HL-60/S4 treated with retinoic acid at 250 ng/mL for 4 days and 3 days (cell line): ENCODE data around the gene SYT5.
"Not testable (repeated sequence)": the region's sequence is repeated elsewhere in the genome, so short reads cannot be mapped to it uniquely, and the experiment has no call there.

ENCODE experiments used
- in situ Hi-C: fragments of 300-500 bp; cut with MboI; formaldehyde crosslinking; loops from 2 replicates; pipeline ENCODE4 v1.7.0; 2022; ENCODE audit warnings: low sequenced_read_pairs

Gene SYT5

GRCh38 chr19:55172741-55173140, 7.3 kb downstream of the SYT5 start:
- in situ Hi-C loops, result no loop called here

GRCh38 chr19:55172318-55172717, 7.8 kb downstream of the SYT5 start:
- in situ Hi-C loops, result not testable (repeated sequence)

- in situ Hi-C loops, result no loop called here
Measured at GRCh38 chr19:55171440-55171839, 8.6 kb downstream of the SYT5 start.

GRCh38 chr19:55169136-55169535, 11.0 kb downstream of the SYT5 start:
- in situ Hi-C loops, result no loop called here

- in situ Hi-C loops, result no loop called here
Measured at GRCh38 chr19:55166530-55167268, 13.4 kb downstream of the SYT5 start, which contains the start of gene DNAAF3. Gene DNAAF3, minus strand, starts transcription at chr19:55166613. Its CDS starts 200 bp downstream, at chr19:55166413.

GRCh38 chr19:55165952-55166529, 14.0 kb downstream of the SYT5 start:
- in situ Hi-C loops, result no loop called here

DNA sequence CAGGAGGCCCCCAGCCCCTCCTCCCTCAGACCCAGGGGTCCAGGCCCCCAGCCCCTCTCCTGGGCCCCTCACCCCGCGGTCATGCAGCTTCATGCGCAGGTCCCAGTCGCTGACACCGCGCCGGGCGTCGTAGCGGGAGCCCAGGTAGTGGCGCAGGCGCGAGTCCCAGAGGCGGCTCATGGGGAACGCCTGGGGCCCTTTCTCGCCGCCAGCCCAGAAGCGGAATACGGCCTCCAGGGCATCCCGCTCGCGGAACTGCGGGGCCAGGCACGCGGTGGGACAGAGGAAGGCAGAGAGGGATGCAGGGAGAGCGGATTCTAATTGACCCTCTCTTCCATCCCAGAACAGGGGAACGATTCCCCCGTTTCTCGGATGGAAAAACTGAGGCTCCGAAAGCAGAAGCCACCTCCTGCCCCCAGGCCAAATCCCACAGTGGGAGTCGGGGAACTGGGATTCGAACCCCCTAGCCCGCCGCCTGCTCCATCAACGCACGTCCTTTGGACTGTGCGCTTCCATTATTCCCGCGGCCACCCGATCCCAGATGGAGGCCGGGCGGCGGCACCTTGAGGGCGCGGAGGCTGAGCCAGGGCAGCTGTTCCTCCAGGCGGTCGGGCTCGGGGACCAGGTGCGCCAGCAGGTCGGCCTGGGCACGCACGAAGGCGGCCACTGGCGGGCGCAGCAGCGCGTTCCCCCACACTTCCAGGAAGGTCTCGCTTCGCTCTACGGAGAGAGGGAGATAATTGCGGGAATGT, 18.3 kb downstream of the SYT5 start:
- in situ Hi-C loops, result no loop called here

DNA sequence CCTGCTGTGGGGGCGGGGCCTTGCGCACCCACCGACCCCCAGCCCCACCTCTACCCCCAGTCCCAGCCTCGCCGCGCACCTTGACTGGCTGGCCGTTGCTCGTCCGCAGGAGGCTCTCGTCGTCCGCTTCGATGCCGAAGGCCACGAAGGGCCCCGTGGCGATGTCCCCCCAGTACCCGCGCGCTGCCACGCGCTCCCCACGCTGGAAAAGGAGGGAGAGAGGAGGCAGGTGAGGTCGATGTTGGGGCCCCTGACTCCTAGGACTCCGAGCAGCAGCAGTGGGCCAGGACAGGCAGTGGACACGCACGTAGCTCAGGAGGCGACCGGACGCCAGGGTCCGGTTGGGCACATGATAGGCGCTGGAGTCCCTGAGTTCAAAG, 19.1 kb downstream of the SYT5 start:
- in situ Hi-C loops, result no loop called here

- in situ Hi-C loops, result no loop called here
Measured at GRCh38 chr19:55160128-55160985, 19.7 kb downstream of the SYT5 start.

- in situ Hi-C loops, result loop anchor here (10.0 kb wide), 1 partner anchor 466 kb away; the partner anchor contains the start of gene ZNF784
Measured at GRCh38 chr19:55158848-55159749, 21.0 kb downstream of the SYT5 start.

DNA sequence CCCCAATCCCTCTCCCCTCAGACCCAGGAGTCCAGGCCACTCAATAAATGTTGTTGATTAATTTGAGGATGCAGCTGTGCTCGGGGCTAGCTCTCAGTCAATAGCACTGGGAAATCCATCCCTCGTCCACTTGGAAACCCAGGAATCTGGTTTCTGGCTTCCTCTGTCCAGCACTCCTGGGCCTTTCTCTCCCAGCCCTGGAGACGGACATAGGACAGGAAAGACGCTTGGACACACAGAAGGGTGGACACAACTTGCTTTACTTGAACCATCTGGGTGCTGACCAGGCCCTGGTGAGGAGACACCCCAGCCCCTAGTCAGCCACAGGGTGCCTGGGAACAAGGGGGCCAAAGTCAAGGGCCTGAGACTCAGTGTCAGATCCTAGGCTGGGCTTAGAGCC, 21.7 kb downstream of the SYT5 start:
- in situ Hi-C loops, result loop anchor here (10.0 kb wide), 1 partner anchor 466 kb away; the partner anchor contains the start of gene ZNF784

DNA sequence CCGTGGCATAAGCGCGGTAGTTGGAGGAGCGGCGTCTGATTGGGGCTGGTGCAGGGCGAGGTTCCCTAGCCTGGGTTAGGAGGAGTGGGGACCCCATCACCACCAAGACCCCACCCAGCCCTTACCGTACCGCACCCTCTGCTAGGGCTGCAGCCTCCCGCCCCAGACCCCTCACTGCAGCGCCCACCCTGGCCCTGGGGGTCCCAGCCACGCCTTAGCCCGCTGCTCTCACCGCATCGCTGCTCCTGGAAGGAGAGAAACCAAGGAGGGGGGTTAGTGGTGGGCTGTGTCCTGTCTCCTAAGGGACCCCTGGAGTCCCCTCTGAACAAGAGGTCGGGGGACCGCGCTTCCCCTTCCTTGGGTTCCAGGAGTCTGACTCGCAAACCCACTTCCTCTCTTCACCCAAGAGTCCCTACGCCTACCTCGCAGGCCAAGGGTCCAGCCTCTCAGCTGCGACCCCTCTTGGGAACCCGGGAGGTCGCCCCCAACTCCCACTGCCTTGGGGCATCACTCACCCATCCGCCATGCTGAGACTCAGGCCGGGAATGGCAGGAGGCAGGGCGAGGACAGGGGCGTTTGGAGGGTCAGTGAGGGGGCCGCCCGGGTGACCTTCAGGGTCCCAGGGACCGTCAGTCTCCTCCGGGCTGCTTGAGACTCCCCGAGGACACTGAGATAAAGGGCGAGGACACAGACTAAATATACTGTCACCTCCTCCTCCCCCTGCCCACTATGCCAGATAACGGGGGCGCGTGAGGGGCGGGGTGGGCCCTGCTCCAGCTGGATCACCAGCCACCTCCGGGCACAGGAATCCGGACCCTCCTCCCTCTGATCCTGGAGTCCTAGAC, 22.8 kb downstream of the SYT5 start, which contains the start of gene TNNI3:
TSS of gene TNNI3 (minus strand) at position 669 of the 845 bp plus-strand sequence. CDS start at position 526, 143 bp downstream.
- in situ Hi-C loops, result loop anchor here (10.0 kb wide), 1 partner anchor 468 kb away; the partner anchor contains the start of gene ZNF784

GRCh38 chr19:55156202-55157063, 23.7 kb downstream of the SYT5 start:
- in situ Hi-C loops, result loop anchor here (10.0 kb wide), 1 partner anchor 468 kb away; the partner anchor contains the start of gene ZNF784

- in situ Hi-C loops, result loop anchor here (10.0 kb wide), 1 partner anchor 469 kb away; the partner anchor contains the start of gene ZNF784
Measured at GRCh38 chr19:55155784-55156183, 24.3 kb downstream of the SYT5 start.

DNA sequence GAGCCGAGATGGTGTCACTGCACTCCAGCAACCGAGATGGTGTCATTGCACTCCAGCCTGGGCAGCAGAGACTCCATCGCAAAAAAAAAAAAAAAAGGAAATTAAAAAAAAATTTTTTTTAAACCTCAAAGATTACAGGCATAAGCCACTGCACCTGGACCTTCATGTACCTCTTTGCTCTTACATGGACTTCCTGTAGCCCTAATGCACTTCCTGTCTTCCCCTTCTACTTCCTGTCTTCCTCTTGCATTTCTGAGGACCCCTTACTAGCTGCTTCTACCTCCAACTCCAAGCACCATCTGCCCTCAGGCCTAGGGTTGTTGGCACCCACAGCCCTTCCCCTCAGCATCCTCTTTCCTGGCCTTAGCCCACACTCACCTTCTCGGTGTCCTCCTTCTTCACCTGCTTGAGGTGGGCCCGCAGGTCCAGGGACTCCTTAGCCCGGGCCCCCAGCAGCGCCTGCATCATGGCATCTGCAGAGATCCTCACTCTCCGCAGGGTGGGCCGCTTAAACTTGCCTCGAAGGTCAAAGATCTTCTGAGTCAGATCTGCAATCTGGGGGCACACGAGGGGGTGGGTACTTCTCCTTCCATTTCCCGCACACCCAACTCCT, 26.3 kb downstream of the SYT5 start:
- in situ Hi-C loops, result loop anchor here (10.0 kb wide), 1 partner anchor 471 kb away; the partner anchor contains the start of gene ZNF784

DNA sequence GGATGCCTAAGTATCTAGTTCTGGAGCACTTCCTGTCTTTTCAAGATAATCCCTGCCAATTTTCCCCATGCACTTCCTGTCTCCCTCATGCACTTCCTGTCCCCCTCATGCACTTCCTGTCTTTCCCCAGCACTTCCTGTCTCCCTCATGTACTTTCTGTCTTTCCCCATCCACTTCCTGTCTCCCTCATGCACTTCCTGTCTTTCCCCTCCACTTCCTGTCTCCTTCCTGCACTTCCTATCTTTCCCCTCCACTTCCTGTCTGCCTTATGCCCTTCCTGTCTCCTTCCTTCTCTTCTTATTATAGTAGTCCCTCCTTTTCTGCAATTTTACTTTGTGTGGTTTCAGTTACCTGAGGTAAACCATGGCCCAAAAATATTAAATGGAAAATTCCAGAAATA, 28.1 kb downstream of the SYT5 start:
- in situ Hi-C loops, result loop anchor here (10.0 kb wide), 1 partner anchor 473 kb away; the partner anchor contains the start of gene ZNF784
